OCI-LY7 (cell line): ENCODE data around the gene ZNF777.

Experiments used
- EZH2phosphoT487 ChIP-seq: fragments of 200-600 bp; sonication (generic); IDR thresholded peaks from 2 replicates; pipeline ENCODE4 v1.6.1; 2018; ENCODE audit warnings: low read depth, borderline replicate concordance, mild to moderate bottlenecking, mixed run types, antibody characterized with exemption, low read length, moderate library complexity, mixed read lengths
- TF ChIP-seq, protein P1 (sequence below): fragments of 200-600 bp; sonication (generic); conservative IDR thresholded peaks from 2 replicates; pipeline ENCODE4 v1.5.1; 2014; ENCODE audit warnings: mild to moderate bottlenecking, antibody characterized with exemption, low read length, moderate library complexity, mixed read lengths

DNA sequence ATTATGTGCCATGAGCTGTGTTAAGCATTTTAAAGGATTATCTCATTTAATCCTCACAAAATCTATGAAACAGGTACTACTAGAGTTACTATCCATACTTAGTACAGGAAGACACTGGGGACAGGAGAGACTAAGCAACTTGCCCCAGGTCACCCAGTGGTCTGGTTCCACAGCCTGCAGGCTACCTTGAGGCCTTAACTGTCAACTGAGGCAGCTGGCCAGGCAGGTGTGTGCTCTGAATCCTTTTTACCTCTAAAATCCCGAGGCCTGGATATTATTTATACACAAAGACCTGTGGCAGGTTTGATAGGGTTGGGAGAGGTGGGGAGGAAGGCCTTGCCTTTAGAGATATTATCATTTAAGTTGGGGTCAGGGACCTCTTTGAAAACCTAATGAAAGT lies 3.1 kb downstream of the ZNF777 start:
- TF ChIP-seq, protein P1, sequence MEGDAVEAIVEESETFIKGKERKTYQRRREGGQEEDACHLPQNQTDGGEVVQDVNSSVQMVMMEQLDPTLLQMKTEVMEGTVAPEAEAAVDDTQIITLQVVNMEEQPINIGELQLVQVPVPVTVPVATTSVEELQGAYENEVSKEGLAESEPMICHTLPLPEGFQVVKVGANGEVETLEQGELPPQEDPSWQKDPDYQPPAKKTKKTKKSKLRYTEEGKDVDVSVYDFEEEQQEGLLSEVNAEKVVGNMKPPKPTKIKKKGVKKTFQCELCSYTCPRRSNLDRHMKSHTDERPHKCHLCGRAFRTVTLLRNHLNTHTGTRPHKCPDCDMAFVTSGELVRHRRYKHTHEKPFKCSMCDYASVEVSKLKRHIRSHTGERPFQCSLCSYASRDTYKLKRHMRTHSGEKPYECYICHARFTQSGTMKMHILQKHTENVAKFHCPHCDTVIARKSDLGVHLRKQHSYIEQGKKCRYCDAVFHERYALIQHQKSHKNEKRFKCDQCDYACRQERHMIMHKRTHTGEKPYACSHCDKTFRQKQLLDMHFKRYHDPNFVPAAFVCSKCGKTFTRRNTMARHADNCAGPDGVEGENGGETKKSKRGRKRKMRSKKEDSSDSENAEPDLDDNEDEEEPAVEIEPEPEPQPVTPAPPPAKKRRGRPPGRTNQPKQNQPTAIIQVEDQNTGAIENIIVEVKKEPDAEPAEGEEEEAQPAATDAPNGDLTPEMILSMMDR, result no peak
- TF ChIP-seq EZH2phosphoT487, result no peak
